Endothelial cell (in vitro differentiated cells): ENCODE measurements around the gene PRKCSH. TPM values are rescaled to one million over a fixed set of nuclear protein-coding genes. Genes with fewer than 3 reads are reported as not detected.
"Not testable (repeated sequence)": the region's sequence is repeated elsewhere in the genome, so short reads cannot be mapped to it uniquely, and the experiment has no call there.

Source experiments
- DNase-seq: peaks from one replicate; pipeline ENCODE4 v3.0.0; 2021; ENCODE audit warnings: low spot score
- H3K27ac Mint-ChIP-seq: one replicate; pipeline ENCODE4 v1.8.0; 2021; ENCODE audit warnings: mixed read lengths, inconsistent platforms; ENCODE audit not compliant: unreplicated experiment
- H3K27me3 Mint-ChIP-seq: one replicate; pipeline ENCODE4 v1.8.0; 2021; ENCODE audit warnings: mild to moderate bottlenecking, moderate library complexity, mixed read lengths, inconsistent platforms; ENCODE audit not compliant: unreplicated experiment
- H3K36me3 Mint-ChIP-seq: one replicate; pipeline ENCODE4 v1.8.0; 2021; ENCODE audit warnings: mild to moderate bottlenecking, low read depth, mixed read lengths, inconsistent platforms; ENCODE audit not compliant: unreplicated experiment
- H3K4me1 Mint-ChIP-seq: one replicate; pipeline ENCODE4 v1.8.0; 2021; ENCODE audit warnings: mild to moderate bottlenecking, mixed read lengths, inconsistent platforms; ENCODE audit not compliant: unreplicated experiment
- H3K4me3 Mint-ChIP-seq: one replicate; pipeline ENCODE4 v1.8.0; 2021; ENCODE audit warnings: mild to moderate bottlenecking, mixed read lengths, inconsistent platforms; ENCODE audit not compliant: unreplicated experiment
- H3K9me3 Mint-ChIP-seq: one replicate; pipeline ENCODE4 v1.8.0; 2021; ENCODE audit warnings: mixed read lengths, inconsistent platforms; ENCODE audit not compliant: unreplicated experiment
- total RNA-seq: library from RNA; stranded (reverse); fragmentation: NEBNext Ultra II Directional; extraction: Animal tissue kit (Norgen Biotek cat#: 25700); gene quantifications from one replicate; pipeline ENCODE4 v1.2.1, GENCODE V29; 2021; ENCODE audit not compliant: unreplicated experiment
- TF ChIP-seq, protein P1 (sequence below): fragments of 200-600 bp; sonication (generic); IDR thresholded peaks from one replicate; pipeline ENCODE4 v1.5.0; 2021; ENCODE audit warnings: antibody characterized with exemption; ENCODE audit not compliant: unreplicated experiment

The PRKCSH gene
- total RNA-seq, 1 donor from 2014 or later = 466 TPM

DNA sequence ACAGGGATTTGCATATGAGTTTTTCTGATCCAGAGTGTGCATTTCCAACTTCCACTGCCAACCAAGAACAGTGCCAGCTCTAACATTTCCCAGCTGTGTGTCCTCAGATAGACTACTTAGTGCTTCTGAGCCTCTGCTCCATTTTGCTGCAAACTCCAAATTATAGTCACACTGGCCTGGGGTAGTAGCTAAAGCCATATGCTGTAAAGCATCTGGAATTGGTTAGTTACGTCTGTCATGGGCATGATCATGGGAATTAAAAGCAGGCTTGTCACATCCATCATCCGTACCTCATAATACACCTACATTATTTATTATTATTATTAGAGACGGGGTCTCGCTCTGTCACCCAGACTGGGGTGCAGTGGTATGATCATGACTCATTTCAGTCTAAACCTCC, 38.3 kb downstream of the PRKCSH start:
- TF ChIP-seq, protein P1, sequence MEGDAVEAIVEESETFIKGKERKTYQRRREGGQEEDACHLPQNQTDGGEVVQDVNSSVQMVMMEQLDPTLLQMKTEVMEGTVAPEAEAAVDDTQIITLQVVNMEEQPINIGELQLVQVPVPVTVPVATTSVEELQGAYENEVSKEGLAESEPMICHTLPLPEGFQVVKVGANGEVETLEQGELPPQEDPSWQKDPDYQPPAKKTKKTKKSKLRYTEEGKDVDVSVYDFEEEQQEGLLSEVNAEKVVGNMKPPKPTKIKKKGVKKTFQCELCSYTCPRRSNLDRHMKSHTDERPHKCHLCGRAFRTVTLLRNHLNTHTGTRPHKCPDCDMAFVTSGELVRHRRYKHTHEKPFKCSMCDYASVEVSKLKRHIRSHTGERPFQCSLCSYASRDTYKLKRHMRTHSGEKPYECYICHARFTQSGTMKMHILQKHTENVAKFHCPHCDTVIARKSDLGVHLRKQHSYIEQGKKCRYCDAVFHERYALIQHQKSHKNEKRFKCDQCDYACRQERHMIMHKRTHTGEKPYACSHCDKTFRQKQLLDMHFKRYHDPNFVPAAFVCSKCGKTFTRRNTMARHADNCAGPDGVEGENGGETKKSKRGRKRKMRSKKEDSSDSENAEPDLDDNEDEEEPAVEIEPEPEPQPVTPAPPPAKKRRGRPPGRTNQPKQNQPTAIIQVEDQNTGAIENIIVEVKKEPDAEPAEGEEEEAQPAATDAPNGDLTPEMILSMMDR = no peak
- Mint-ChIP-seq H3K4me1 (no peaks in the 10 kb centered on the region), H3K27ac (no peak overlapping the region), H3K36me3 (no peaks in the 10 kb centered on the region), H3K4me3 (no peak overlapping the region), H3K27me3 (peaks cover 16% of the 10 kb centered on the region), H3K9me3 (no peaks in the 10 kb centered on the region)
- no peak for DNase-seq

GRCh38 chr19:11475343-11475742, 39.9 kb downstream of the PRKCSH start:
- H3K27me3 Mint-ChIP-seq = peaks cover 22% of the 10 kb centered on the region

DNA sequence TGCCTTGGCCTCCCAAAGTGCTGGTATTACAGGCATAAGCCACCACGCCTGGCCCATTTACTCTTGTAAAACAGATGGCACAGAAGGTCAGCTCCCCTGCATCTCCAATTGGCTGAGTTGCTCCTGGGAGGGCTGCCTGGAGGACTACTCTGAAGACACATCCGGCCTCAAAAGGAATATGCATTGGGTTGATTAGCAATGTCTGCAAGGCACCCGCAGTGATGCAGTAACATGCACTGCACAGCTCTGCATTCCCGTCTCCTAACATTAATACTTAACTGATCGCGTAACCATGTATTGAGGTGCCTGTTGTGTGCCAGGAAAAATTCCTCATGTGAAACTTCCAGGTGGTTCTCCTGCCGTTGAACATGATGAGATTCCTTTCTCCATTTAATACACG, 40.4 kb downstream of the PRKCSH start:
- DNase-seq = no peak
- Mint-ChIP-seq H3K36me3 (no peaks in the 10 kb centered on the region), H3K4me3 (no peak overlapping the region), H3K4me1 (peaks cover 3% of the 10 kb centered on the region), H3K9me3 (no peaks in the 10 kb centered on the region), H3K27ac (no peak overlapping the region), H3K27me3 (peaks cover 22% of the 10 kb centered on the region)
- TF ChIP-seq, protein P1 = no peak

More at GRCh38 chr19:11475343-11475742, 39.9 kb downstream of the PRKCSH start:
- H3K4me3 Mint-ChIP-seq, DNase-seq, H3K9me3 Mint-ChIP-seq, H3K27ac Mint-ChIP-seq, H3K4me1 Mint-ChIP-seq, H3K36me3 Mint-ChIP-seq: not testable (repeated sequence)

GRCh38 chr19:11478167-11479089, 43.0 kb downstream of the PRKCSH start:
- TF ChIP-seq, protein P1 = no peak
- Mint-ChIP-seq H3K27ac (no peak overlapping the region), H3K4me1 (peaks cover 6% of the 10 kb centered on the region), H3K27me3 (peaks cover 33% of the 10 kb centered on the region), H3K9me3 (no peaks in the 10 kb centered on the region), H3K4me3 (peak overlapping the region; percentile 59), H3K36me3 (no peaks in the 10 kb centered on the region)
- no peak for DNase-seq

GRCh38 chr19:11479090-11479897, 43.9 kb downstream of the PRKCSH start:
- peaks cover 6% of the 10 kb centered on the region for H3K4me1 Mint-ChIP-seq
- DNase-seq = no peak
- peaks cover 33% of the 10 kb centered on the region for H3K27me3 Mint-ChIP-seq
- no peaks in the 10 kb centered on the region for H3K36me3 Mint-ChIP-seq
- H3K4me3 Mint-ChIP-seq = peak overlapping the region; percentile 59
- no peak overlapping the region for H3K27ac Mint-ChIP-seq
- TF ChIP-seq, protein P1 = no peak
- H3K9me3 Mint-ChIP-seq = no peaks in the 10 kb centered on the region
